Mesenchymal stem cell (in vitro differentiated cells and primary cell): ENCODE measurements around the gene SCN4A.
"Not testable (repeated sequence)": the region's sequence is repeated elsewhere in the genome, so short reads cannot be mapped to it uniquely, and the experiment has no call there.

Experiments used
- DNase-seq: peaks from one replicate; pipeline ENCODE4 v3.0.0-alpha.2; 2013
- H2AFZ ChIP-seq: one replicate; pipeline ENCODE4 v1.6.1; 2013; ENCODE audit warnings: low read depth, mild to moderate bottlenecking, control low read depth, inconsistent platforms, low read length, moderate library complexity
- H2AK5ac ChIP-seq: 2 replicates; pipeline ENCODE4 v1.6.1; 2013; ENCODE audit warnings: low read length, moderate library complexity, mild to moderate bottlenecking, inconsistent platforms; ENCODE audit not compliant: severe bottlenecking
- H2BK120ac ChIP-seq: one replicate; pipeline ENCODE4 v1.6.1; 2013; ENCODE audit warnings: low read depth, mild to moderate bottlenecking, inconsistent platforms, low read length, moderate library complexity
- H2BK12ac ChIP-seq, 2 experiments: one replicate each; pipeline ENCODE4 v1.6.1; 2013; ENCODE audit warnings: inconsistent platforms in 2 of 2, low read length in 2 of 2, mild to moderate bottlenecking in 2 of 2, moderate library complexity in 2 of 2, control low read depth in 1 of 2
- H2BK15ac ChIP-seq: one replicate; pipeline ENCODE4 v1.6.1; 2013; ENCODE audit warnings: mild to moderate bottlenecking, low read depth, inconsistent platforms; ENCODE audit not compliant: poor library complexity, severe bottlenecking
- H2BK5ac ChIP-seq: 2 replicates; pipeline ENCODE4 v1.6.1; 2013; ENCODE audit warnings: low read depth, mild to moderate bottlenecking, low read length, control low read depth, inconsistent platforms; ENCODE audit not compliant: poor library complexity, severe bottlenecking
- H3K14ac ChIP-seq, 2 experiments: one replicate each; pipeline ENCODE4 v1.6.1; 2013; ENCODE audit warnings: inconsistent platforms in 2 of 2, low read length in 2 of 2, control low read depth in 1 of 2, mild to moderate bottlenecking in 1 of 2, moderate library complexity in 1 of 2
- H3K18ac ChIP-seq, 2 experiments: one replicate each; pipeline ENCODE4 v1.6.1; 2013; ENCODE audit warnings: inconsistent platforms in 2 of 2, low read length in 2 of 2, control low read depth in 1 of 2, low read depth in 1 of 2, mild to moderate bottlenecking in 1 of 2
- H3K23ac ChIP-seq, 2 experiments: one replicate each; pipeline ENCODE4 v1.6.1; 2013; ENCODE audit warnings: inconsistent platforms in 2 of 2, low read length in 2 of 2, mild to moderate bottlenecking in 2 of 2, moderate library complexity in 2 of 2, control low read depth in 1 of 2
- H3K27ac ChIP-seq: 2 replicates; pipeline ENCODE4 v1.5.1; 2013; ENCODE audit warnings: mild to moderate bottlenecking, moderate library complexity, low read length, control low read depth, inconsistent platforms; ENCODE audit not compliant: poor library complexity, severe bottlenecking
- H3K27me3 ChIP-seq, 2 experiments: 2 replicates each; pipeline versions ENCODE4 v1.6.1 to v1.7.0; 2013; ENCODE audit warnings: low read length in 2 of 2, mild to moderate bottlenecking in 2 of 2, moderate library complexity in 2 of 2, control low read depth in 1 of 2, inconsistent platforms in 1 of 2; ENCODE audit not compliant: control insufficient read depth in 1 of 2, insufficient read depth in 1 of 2
- H3K36me3 ChIP-seq, 2 experiments: 2 replicates each; pipeline versions ENCODE4 v1.6.1 to v1.7.0; 2013; ENCODE audit warnings: low read length in 2 of 2, control low read depth in 1 of 2, inconsistent platforms in 1 of 2, low read depth in 1 of 2, mild to moderate bottlenecking in 1 of 2; ENCODE audit not compliant: insufficient read depth in 2 of 2, control insufficient read depth in 1 of 2
- H3K4ac ChIP-seq, 2 experiments: one replicate each; pipeline ENCODE4 v1.6.1; 2013; ENCODE audit warnings: inconsistent platforms in 2 of 2, low read length in 2 of 2, mild to moderate bottlenecking in 2 of 2, moderate library complexity in 2 of 2, control low read depth in 1 of 2, low read depth in 1 of 2
- H3K4me1 ChIP-seq: 2 replicates; pipeline ENCODE4 v1.6.1; 2013; ENCODE audit warnings: low read depth, low read length, control low read depth; ENCODE audit not compliant: control insufficient read depth, insufficient read depth
- H3K4me2 ChIP-seq: 2 replicates; pipeline ENCODE4 v1.6.1; 2013; ENCODE audit warnings: low read length, mild to moderate bottlenecking, inconsistent platforms; ENCODE audit not compliant: poor library complexity, severe bottlenecking
- H3K4me3 ChIP-seq, 2 experiments: 2 replicates each; pipeline versions ENCODE4 v1.5.1 to v1.7.0; 2013; ENCODE audit warnings: low read length in 2 of 2, mild to moderate bottlenecking in 2 of 2, control low read depth in 1 of 2, low read depth in 1 of 2; ENCODE audit not compliant: insufficient read depth in 1 of 2
- H3K79me1 ChIP-seq: replicated peaks from 2 replicates; pipeline ENCODE4 v1.6.1; 2013; ENCODE audit warnings: mild to moderate bottlenecking, control low read depth, low read length, inconsistent platforms; ENCODE audit not compliant: poor library complexity, severe bottlenecking
- H3K9ac ChIP-seq: 2 replicates; pipeline ENCODE4 v1.7.0; 2013; ENCODE audit warnings: mild to moderate bottlenecking, low read length, moderate library complexity
- H3K9me3 ChIP-seq: 2 replicates; pipeline ENCODE4 v1.7.0; 2013; ENCODE audit warnings: mild to moderate bottlenecking, low read length; ENCODE audit not compliant: control insufficient read depth
- H4K8ac ChIP-seq: one replicate; pipeline ENCODE4 v1.6.1; 2013; ENCODE audit warnings: inconsistent platforms, mild to moderate bottlenecking, low read length, moderate library complexity
- H4K91ac ChIP-seq: one replicate; pipeline ENCODE4 v1.6.1; 2013; ENCODE audit warnings: mild to moderate bottlenecking, low read length, inconsistent platforms
- WGBS: methylation state at CpG from one replicate; pipeline ENCODE4 v1.1.7; 2013; ENCODE audit warnings: mixed read lengths; 5-methylcytosine and 5-hydroxymethylcytosine counted together

Gene SCN4A

DNA sequence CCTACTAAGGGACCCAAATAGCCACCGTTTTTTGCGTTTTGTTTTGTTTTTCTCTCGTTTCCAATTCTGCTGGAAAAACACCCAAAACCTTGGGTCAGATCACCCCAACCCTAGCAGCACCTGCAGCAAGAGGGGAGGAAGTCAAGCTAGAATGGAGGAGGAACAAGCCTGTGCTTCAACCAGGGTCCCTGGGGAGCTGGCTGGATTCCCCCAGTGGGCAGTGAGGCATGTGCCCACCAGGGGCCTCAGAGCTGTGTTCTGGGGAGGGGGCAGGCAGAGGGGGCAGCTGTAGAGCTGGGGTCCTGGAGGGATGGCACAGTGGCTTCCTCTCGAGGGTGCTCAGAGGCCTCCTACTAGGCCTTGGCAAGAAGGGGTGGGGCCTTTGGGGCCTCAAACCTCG, 47.1 kb downstream of the SCN4A start:
- no peaks in the 10 kb centered on the region for H3K9me3 ChIP-seq
- H3K36me3 ChIP-seq = no peaks in the 10 kb centered on the region
- no peak for DNase-seq
- H2BK15ac ChIP-seq = no peak overlapping the region
- no peaks in the 10 kb centered on the region for H3K79me1 ChIP-seq
- no peak overlapping the region for H3K4ac ChIP-seq
- no peak overlapping the region for H3K4me3 ChIP-seq
- no peak overlapping the region for H4K8ac ChIP-seq
- H4K91ac ChIP-seq = no peak overlapping the region
- H3K4me2 ChIP-seq = no peak overlapping the region
- peaks cover 3 to 14% of the 10 kb centered on the region in 2 experiments for H3K27me3 ChIP-seq
- no peak overlapping the region for H2BK12ac ChIP-seq
- no peak overlapping the region for H2AK5ac ChIP-seq
- H2AFZ ChIP-seq = no peak overlapping the region
- no peak overlapping the region for H2BK120ac ChIP-seq
- no peak overlapping the region for H3K18ac ChIP-seq
- H3K23ac ChIP-seq = no peak overlapping the region
- H3K27ac ChIP-seq = no peak overlapping the region
- no peak overlapping the region for H2BK5ac ChIP-seq
- no peak overlapping the region for H3K14ac ChIP-seq
- H3K9ac ChIP-seq = no peak overlapping the region
- H3K4me1 ChIP-seq = no peaks in the 10 kb centered on the region
- 20% methylated on average over 1 of the region's 5 CpGs for WGBS

DNA sequence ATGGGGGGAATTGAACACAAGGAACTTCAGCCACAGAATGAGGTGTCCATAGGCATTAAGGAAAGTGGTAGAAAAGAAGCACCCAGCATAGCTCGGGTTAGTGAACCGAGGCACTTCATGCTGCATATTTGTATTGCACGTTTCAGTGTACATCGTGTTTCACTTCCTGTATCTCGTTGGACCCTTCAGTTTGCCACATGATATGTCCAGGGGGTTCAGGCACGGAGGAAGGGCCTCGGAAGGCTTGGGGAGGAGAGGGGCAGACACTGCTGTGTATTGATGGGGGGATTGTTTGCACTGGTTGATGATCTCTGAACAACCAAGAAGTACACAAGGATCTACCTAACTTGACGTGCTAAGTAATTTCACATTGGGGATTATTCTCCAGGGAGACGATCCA, 50.3 kb downstream of the SCN4A start:
- not testable (repeated sequence) for H3K14ac ChIP-seq, H3K18ac ChIP-seq, H2BK12ac ChIP-seq, H3K27ac ChIP-seq, H3K23ac ChIP-seq, DNase-seq, H3K9ac ChIP-seq, H4K8ac ChIP-seq, H2AK5ac ChIP-seq, H3K4me3 ChIP-seq, H3K4ac ChIP-seq, H3K4me2 ChIP-seq, H3K9me3 ChIP-seq, H3K79me1 ChIP-seq, H2BK120ac ChIP-seq, H3K36me3 ChIP-seq, H2AFZ ChIP-seq, H3K4me1 ChIP-seq, H4K91ac ChIP-seq, H2BK5ac ChIP-seq, H2BK15ac ChIP-seq
- peaks cover 16 to 22% of the 10 kb centered on the region in 2 experiments for H3K27me3 ChIP-seq
- WGBS = 91% methylated on average over 7 of the region's 9 CpGs

DNA sequence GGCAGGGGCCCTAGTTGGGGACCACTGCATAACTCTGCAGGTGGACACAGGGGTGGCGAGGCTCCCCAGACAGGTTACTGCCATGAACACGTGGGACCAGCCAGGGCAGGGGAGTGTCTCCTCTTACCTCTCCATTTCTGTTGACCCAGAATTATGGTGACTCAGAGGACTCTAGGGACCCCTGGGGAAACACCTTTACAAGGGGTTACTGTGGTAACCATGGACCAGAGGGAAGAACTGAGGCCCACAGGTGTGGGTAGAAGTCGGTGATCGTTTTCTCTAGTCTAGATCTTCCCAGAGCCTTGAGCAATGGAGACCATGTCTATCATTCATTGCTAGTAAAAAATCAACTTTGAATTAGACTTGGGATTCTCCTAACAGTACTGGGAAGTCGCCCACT, 51.9 kb downstream of the SCN4A start:
- H3K14ac ChIP-seq, H2BK5ac ChIP-seq, H2AK5ac ChIP-seq, H3K4me3 ChIP-seq, DNase-seq, H2BK12ac ChIP-seq, H2BK15ac ChIP-seq, H3K4me2 ChIP-seq, H3K4ac ChIP-seq, H4K8ac ChIP-seq, H3K9ac ChIP-seq, H3K18ac ChIP-seq, H3K79me1 ChIP-seq, H3K4me1 ChIP-seq, H3K27ac ChIP-seq, H3K9me3 ChIP-seq, H3K23ac ChIP-seq, H3K36me3 ChIP-seq, H4K91ac ChIP-seq, H2BK120ac ChIP-seq, H2AFZ ChIP-seq: not testable (repeated sequence)
- WGBS = 77% methylated on average over 4 of the region's 5 CpGs
- H3K27me3 ChIP-seq = peaks cover 27 to 39% of the 10 kb centered on the region in 2 experiments

DNA sequence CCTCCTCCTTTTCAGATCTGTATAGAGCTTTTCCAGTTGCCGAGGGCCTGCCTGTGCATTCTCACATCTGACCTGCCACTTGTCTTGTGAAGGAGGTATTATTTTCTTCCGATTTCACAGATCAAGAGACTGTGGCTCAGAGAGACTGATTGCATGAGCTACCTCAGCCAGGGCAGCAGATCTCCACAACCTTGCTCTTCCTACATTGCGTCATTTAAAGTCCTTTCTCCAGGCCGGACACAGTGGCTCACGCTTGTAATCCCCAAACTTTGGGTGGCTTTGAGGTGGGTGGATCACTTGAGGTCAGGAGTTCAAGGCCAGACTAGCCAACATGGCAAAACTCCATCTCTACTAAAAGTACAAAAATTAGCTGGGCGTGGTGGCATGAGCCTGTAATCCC, 52.7 kb downstream of the SCN4A start:
- H3K27me3 ChIP-seq = peaks cover 32 to 44% of the 10 kb centered on the region in 2 experiments
- not testable (repeated sequence) for H3K9ac ChIP-seq, H3K36me3 ChIP-seq, H4K91ac ChIP-seq, H3K4ac ChIP-seq, H2BK120ac ChIP-seq, H3K4me2 ChIP-seq, H3K79me1 ChIP-seq, H3K9me3 ChIP-seq, H3K23ac ChIP-seq, H2BK12ac ChIP-seq, H2AFZ ChIP-seq, H4K8ac ChIP-seq, H3K18ac ChIP-seq, H2BK15ac ChIP-seq, H3K4me3 ChIP-seq, H2BK5ac ChIP-seq, H3K4me1 ChIP-seq, H3K27ac ChIP-seq, DNase-seq, H2AK5ac ChIP-seq, H3K14ac ChIP-seq
- 86% methylated on average over 5 of the region's 6 CpGs for WGBS
